ENCODE results near the gene NFKBIE.

DNA sequence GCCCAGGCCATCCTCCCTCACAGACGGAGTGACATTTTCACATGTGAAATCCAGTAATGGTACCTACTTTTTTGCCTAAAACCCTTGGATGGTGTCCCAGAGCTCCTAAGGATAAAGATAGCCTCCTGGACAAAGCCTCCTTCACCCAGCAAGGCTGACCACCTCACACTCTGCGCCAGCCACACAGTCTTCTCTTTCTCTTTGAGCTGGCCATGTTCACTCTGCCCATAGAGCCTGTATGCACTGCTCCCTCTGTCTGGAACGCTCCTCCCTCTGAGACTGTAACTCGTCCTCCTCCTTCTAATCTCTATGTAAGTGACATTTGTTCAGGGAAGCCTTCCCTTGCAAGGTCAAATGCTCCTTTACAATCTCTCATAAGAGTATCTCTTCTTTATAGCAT lies 19.5 kb upstream of the NFKBIE start:
- TF ChIP-seq, protein P1, sequence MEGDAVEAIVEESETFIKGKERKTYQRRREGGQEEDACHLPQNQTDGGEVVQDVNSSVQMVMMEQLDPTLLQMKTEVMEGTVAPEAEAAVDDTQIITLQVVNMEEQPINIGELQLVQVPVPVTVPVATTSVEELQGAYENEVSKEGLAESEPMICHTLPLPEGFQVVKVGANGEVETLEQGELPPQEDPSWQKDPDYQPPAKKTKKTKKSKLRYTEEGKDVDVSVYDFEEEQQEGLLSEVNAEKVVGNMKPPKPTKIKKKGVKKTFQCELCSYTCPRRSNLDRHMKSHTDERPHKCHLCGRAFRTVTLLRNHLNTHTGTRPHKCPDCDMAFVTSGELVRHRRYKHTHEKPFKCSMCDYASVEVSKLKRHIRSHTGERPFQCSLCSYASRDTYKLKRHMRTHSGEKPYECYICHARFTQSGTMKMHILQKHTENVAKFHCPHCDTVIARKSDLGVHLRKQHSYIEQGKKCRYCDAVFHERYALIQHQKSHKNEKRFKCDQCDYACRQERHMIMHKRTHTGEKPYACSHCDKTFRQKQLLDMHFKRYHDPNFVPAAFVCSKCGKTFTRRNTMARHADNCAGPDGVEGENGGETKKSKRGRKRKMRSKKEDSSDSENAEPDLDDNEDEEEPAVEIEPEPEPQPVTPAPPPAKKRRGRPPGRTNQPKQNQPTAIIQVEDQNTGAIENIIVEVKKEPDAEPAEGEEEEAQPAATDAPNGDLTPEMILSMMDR (IDR thresholded peaks at IDR 0.05; ENCODE audit: low read length) = no peak
- no peak for TF ChIP-seq EZH2 (IDR thresholded peaks at IDR 0.05; ENCODE audit: borderline replicate concordance, low read length)

Measured in OCI-LY1 (cell line).